Mesothelial cell of epicardium (in vitro differentiated cells): ENCODE measurements around the gene SSUH2. TPM values are rescaled to one million over a fixed set of nuclear protein-coding genes. Genes with fewer than 3 reads are reported as not detected.

Source experiments
- DNase-seq, 2 experiments: peaks; one replicate each; pipeline ENCODE4 v3.0.0; 2021; ENCODE audit warnings: low spot score in 2 of 2; ENCODE audit not compliant: unreplicated experiment in 2 of 2
- H3K27ac Mint-ChIP-seq: 2 replicates; pipeline ENCODE4 v1.8.0; 2021; ENCODE audit warnings: mixed read lengths
- H3K27me3 Mint-ChIP-seq: 2 replicates; pipeline ENCODE4 v1.8.0; 2021; ENCODE audit warnings: low read depth, mixed read lengths
- H3K36me3 Mint-ChIP-seq: 2 replicates; pipeline ENCODE4 v1.8.0; 2021; ENCODE audit warnings: mixed read lengths
- H3K4me1 Mint-ChIP-seq: 2 replicates; pipeline ENCODE4 v1.8.0; 2021; ENCODE audit warnings: mixed read lengths
- H3K4me3 Mint-ChIP-seq: 2 replicates; pipeline ENCODE4 v1.8.0; 2021; ENCODE audit warnings: mild to moderate bottlenecking, moderate library complexity, mixed read lengths
- H3K9me3 Mint-ChIP-seq: 2 replicates; pipeline ENCODE4 v1.8.0; 2021; ENCODE audit warnings: mixed read lengths
- total RNA-seq: library from RNA; stranded (reverse); gene quantifications from 3 replicates; pipeline ENCODE4 v1.2.1, GENCODE V29; 2021
- TF ChIP-seq, protein P1 (sequence below): fragments of 200-600 bp; sonication (generic); IDR thresholded peaks from one replicate; pipeline ENCODE4 v1.5.0; 2021; ENCODE audit warnings: antibody characterized with exemption; ENCODE audit not compliant: unreplicated experiment

Gene SSUH2
- total RNA-seq, 1 donor from 2014 or later = 1.3 TPM

DNA sequence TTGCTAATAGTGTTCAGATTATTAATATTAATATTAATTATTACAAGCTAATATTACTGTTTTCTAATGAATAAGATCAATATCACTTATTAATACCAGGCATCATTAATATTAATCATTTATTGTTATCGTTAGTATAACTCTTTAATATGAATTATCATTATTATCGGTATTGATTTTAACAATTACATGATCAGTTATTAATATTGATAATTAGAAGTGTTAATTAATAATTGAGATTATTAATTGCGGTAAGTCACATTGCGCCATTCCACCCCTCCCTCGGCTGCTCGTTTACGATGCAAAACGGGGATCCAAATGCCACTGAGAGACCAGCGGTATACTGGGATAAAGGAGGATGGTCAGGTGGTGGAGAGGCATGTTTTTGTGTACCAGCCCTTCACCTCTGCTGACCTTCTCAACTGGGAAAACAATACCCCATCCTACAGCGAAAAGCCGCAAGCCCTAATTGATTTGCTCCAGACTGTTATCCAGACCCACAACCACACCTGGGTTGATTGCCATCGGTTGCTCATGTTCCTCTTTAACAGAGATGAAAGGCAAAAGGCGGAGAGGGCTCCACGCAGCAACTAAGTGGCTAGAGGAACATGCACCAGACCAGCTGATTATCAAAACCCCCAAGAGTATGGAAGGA is 28.6 kb upstream of the SSUH2 start:
- Mint-ChIP-seq H3K9me3 (peaks cover 9% of the 10 kb centered on the region), H3K4me1 (peaks cover 9% of the 10 kb centered on the region), H3K4me3 (no peak overlapping the region), H3K36me3 (no peaks in the 10 kb centered on the region), H3K27ac (no peak overlapping the region), H3K27me3 (peaks cover 1% of the 10 kb centered on the region)
- TF ChIP-seq, protein P1, sequence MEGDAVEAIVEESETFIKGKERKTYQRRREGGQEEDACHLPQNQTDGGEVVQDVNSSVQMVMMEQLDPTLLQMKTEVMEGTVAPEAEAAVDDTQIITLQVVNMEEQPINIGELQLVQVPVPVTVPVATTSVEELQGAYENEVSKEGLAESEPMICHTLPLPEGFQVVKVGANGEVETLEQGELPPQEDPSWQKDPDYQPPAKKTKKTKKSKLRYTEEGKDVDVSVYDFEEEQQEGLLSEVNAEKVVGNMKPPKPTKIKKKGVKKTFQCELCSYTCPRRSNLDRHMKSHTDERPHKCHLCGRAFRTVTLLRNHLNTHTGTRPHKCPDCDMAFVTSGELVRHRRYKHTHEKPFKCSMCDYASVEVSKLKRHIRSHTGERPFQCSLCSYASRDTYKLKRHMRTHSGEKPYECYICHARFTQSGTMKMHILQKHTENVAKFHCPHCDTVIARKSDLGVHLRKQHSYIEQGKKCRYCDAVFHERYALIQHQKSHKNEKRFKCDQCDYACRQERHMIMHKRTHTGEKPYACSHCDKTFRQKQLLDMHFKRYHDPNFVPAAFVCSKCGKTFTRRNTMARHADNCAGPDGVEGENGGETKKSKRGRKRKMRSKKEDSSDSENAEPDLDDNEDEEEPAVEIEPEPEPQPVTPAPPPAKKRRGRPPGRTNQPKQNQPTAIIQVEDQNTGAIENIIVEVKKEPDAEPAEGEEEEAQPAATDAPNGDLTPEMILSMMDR = no peak
- DNase-seq = no peak

DNA sequence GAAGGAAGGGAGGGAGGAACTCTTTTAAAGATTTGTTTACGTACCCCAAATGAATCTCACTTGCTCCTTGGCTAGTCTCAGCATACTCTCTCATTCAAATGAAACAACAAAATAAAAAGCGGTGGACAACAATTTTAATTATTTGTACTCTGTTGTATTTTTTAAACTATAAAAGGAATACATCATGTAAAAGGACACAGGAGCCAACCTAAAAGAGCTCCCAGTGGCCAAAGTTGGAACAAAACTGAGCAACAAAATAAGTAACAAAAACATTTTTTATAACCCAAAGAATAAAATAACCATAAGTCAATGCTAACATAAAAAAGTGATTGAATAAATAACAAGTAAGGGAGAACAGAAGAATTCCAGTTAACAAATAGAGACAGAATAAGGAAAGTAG is 24.4 kb upstream of the SSUH2 start:
- TF ChIP-seq, protein P1 = no peak
- no peak for DNase-seq
- Mint-ChIP-seq H3K27ac (peak overlapping the region; percentile 56), H3K4me3 (no peak overlapping the region), H3K36me3 (no peaks in the 10 kb centered on the region), H3K27me3 (peaks cover 1% of the 10 kb centered on the region), H3K9me3 (peaks cover 9% of the 10 kb centered on the region), H3K4me1 (peaks cover 20% of the 10 kb centered on the region)

DNA sequence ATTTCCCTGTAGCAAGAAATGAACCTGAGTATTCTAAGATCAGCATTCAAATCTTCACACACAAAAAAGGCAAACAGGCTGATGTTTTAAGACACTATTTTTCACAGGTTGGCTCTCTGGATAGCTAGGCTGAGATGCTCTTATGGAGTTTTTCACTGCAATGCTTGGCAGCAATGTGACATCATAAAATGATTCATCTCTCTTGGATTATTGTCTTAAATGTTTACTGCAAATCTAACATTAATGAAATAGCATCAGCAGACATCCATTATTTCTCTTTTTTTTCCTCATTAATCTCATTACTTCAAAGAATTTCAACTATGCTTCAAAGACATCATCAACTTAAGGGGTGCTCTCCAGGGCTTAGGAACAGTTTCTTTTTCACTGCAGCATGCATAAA is 23.6 kb upstream of the SSUH2 start:
- TF ChIP-seq, protein P1 = no peak
- no peak for DNase-seq
- Mint-ChIP-seq H3K27me3 (peaks cover 1% of the 10 kb centered on the region), H3K9me3 (peaks cover 9% of the 10 kb centered on the region), H3K4me1 (peaks cover 26% of the 10 kb centered on the region), H3K27ac (peak overlapping the region; percentile 56), H3K36me3 (no peaks in the 10 kb centered on the region), H3K4me3 (no peak overlapping the region)

DNA sequence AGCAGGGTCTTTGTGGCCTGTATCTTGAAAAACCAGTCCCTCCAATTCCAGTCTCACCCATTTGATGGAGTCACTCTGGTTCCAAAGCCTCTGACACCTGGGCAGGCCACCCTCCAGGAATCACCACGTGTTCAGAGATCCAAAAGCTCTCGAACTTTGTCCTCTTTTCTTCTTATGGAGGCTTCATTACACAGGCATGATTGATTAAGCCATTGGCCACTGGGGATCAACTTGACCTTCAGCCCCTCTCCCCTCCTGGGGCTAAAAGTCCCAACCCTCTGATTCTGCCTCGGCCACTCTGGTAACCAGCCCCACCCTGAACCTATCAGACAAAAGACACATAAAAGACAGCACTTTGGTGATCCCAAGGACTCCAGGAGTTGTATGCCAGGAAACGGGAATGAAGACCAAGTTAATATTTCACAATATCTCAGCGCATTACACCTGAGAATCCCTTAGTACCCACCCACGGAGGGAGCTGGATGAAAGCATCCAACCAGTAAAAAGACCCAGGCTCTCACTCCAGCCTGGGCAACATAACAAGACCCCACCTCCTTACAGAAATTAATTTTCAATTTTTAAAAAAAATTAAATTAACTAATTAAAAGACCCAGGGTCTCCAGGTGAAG is 23.0 kb upstream of the SSUH2 start:
- Mint-ChIP-seq H3K27me3 (peaks cover 1% of the 10 kb centered on the region), H3K27ac (no peak overlapping the region), H3K9me3 (peaks cover 9% of the 10 kb centered on the region), H3K4me1 (peaks cover 33% of the 10 kb centered on the region), H3K4me3 (no peak overlapping the region), H3K36me3 (no peaks in the 10 kb centered on the region)
- no peak for DNase-seq
- TF ChIP-seq, protein P1 = no peak

DNA sequence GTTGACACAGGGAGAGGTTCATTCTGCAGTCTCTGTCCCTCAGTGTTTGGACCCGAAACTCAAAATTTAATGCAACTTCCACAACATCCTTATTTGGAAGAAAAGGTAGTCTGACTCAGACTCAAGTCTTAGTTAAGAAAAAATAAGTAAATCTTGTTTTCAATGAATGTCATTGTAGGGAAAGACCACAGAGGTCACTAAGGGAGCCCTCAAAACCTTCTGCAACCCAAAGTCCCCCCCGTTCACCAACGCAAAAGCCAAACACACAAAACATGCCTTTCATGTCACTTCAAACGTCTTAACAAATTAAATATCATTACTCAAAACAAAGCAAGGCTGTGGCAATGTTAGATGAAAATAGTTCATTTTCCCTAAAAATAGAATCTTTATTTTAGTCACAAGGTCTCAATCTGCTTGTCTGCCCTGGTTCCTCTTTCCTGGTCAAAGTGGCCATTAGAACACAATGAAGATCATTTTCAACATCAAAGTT is 20.9 kb upstream of the SSUH2 start:
- Mint-ChIP-seq H3K4me3 (no peak overlapping the region), H3K27ac (no peak overlapping the region), H3K9me3 (no peaks in the 10 kb centered on the region), H3K36me3 (no peaks in the 10 kb centered on the region), H3K4me1 (peaks cover 50% of the 10 kb centered on the region), H3K27me3 (no peaks in the 10 kb centered on the region)
- TF ChIP-seq, protein P1 = no peak
- no peak for DNase-seq
